HG03025 (cell line): ENCODE results near the gene SRSF9.
"Not testable (repeated sequence)": the region's sequence is repeated elsewhere in the genome, so short reads cannot be mapped to it uniquely, and the experiment has no call there.

Experiments used
- ATAC-seq: cut with Tn5 transposase; IDR thresholded peaks from one replicate; pipeline ENCODE4 v1.9.1; 2021; ENCODE audit warnings: mild to moderate bottlenecking, moderate library complexity; ENCODE audit not compliant: unreplicated experiment, low FRiP score

Gene SRSF9

GRCh38 chr12:120453060-120453750 is 16.3 kb downstream of the SRSF9 start:
- ATAC-seq = no peak

- not testable (repeated sequence) for ATAC-seq
Observed at GRCh38 chr12:120452524-120452923, 17.0 kb downstream of the SRSF9 start.

GRCh38 chr12:120447992-120448391 is 21.6 kb downstream of the SRSF9 start:
- no peak for ATAC-seq

- ATAC-seq = not testable (repeated sequence)
Observed at GRCh38 chr12:120446844-120447178, 22.7 kb downstream of the SRSF9 start.

- peak; percentile 73 for ATAC-seq
Observed at GRCh38 chr12:120445911-120446843, 23.4 kb downstream of the SRSF9 start, which contains the start of the genes GATC and TRIAP1. TSS of gene GATC (plus strand) at chr12:120446444. CDS start at chr12:120446481, 37 bp downstream. TSS of gene TRIAP1 (minus strand) at chr12:120446384. CDS start at chr12:120446372, 12 bp downstream.

GRCh38 chr12:120444676-120445075 is 24.9 kb downstream of the SRSF9 start:
- no peak for ATAC-seq

- no peak for ATAC-seq
Observed at GRCh38 chr12:120439646-120440247, 29.8 kb downstream of the SRSF9 start.

GRCh38 chr12:120438495-120439198 is 30.9 kb downstream of the SRSF9 start:
- ATAC-seq = no peak

GRCh38 chr12:120437735-120438494 is 31.6 kb downstream of the SRSF9 start, which contains the start of gene COX6A1:
TSS of gene COX6A1 (plus strand) at chr12:120438113. CDS start at chr12:120438127, 14 bp downstream.
- ATAC-seq = peak; percentile 89

GRCh38 chr12:120432772-120433525 is 36.6 kb downstream of the SRSF9 start:
- ATAC-seq = no peak

- ATAC-seq = no peak
Observed at GRCh38 chr12:120429368-120429767, 40.2 kb downstream of the SRSF9 start.

- no peak for ATAC-seq
Observed at GRCh38 chr12:120428597-120429229, 40.8 kb downstream of the SRSF9 start.

GRCh38 chr12:120425797-120426196 is 43.8 kb downstream of the SRSF9 start:
- ATAC-seq = no peak

- no peak for ATAC-seq
Observed at GRCh38 chr12:120422892-120423456, 46.6 kb downstream of the SRSF9 start.

GRCh38 chr12:120421701-120422100 is 47.8 kb downstream of the SRSF9 start:
- ATAC-seq = no peak

GRCh38 chr12:120417917-120418580 is 51.5 kb downstream of the SRSF9 start:
- no peak for ATAC-seq

- no peak for ATAC-seq
Observed at GRCh38 chr12:120416490-120417216, 52.9 kb downstream of the SRSF9 start.
